H1 (cell line): ENCODE results near the gene PIK3C2G. TPM values are rescaled to one million over a fixed set of nuclear protein-coding genes. Genes with fewer than 3 reads are reported as not detected.

Experiments
- CTCF ChIA-PET: fragments of 300-600 bp; sonication (Branson Sonifier 250); formaldehyde crosslinking; loops from one replicate; lab custom pipeline; 2021; ENCODE audit not compliant: partially characterized antibody; lab: Charles Lee
- POLR2A ChIA-PET: fragments of 300-600 bp; sonication (Branson Sonifier 250); formaldehyde crosslinking; loops from one replicate; lab custom pipeline; 2021; ENCODE audit warnings: inconsistent platforms; ENCODE audit not compliant: partially characterized antibody; lab: Charles Lee
- DNase-seq, 2 experiments: peaks; one replicate each; pipeline versions ENCODE4 v3.0.0 to v3.0.0-alpha.2; 2010 to 2022; ENCODE audit warnings: low spot score in 2 of 2, low read depth in 1 of 2, mixed read lengths in 1 of 2
- FAIRE-seq: peaks from 2 replicates; lab custom pipeline; 2011; peaks lifted over from hg19 to GRCh38; lab: Jason Lieb, UNC
- H2AFZ ChIP-seq: 2 replicates; pipeline ENCODE4 v1.8.1; 2012; ENCODE audit warnings: low read length, inconsistent platforms
- H2AK5ac ChIP-seq: 2 replicates; pipeline ENCODE4 v1.6.1; 2013; ENCODE audit warnings: low read depth, low read length
- H2BK120ac ChIP-seq: replicated peaks from 2 replicates; pipeline ENCODE3; 2013; ENCODE audit warnings: low read depth, low read length, inconsistent platforms
- H2BK12ac ChIP-seq: 2 replicates; pipeline ENCODE4 v1.6.1; 2013; ENCODE audit warnings: low read depth, low read length
- H2BK15ac ChIP-seq: 2 replicates; pipeline ENCODE4 v1.6.1; 2013; ENCODE audit warnings: low read length
- H2BK20ac ChIP-seq: 2 replicates; pipeline ENCODE4 v1.6.1; 2013; ENCODE audit warnings: low read length
- H2BK5ac ChIP-seq: 2 replicates; pipeline ENCODE4 v1.6.1; 2013; ENCODE audit warnings: low read depth, low read length
- H3K14ac ChIP-seq: 2 replicates; pipeline ENCODE4 v1.6.1; 2013; ENCODE audit warnings: inconsistent platforms; ENCODE audit not compliant: insufficient read length
- H3K18ac ChIP-seq: 2 replicates; pipeline ENCODE4 v1.6.1; 2013; ENCODE audit warnings: low read length; ENCODE audit errors: extremely low read depth
- H3K23ac ChIP-seq: 2 replicates; pipeline ENCODE4 v1.6.1; 2013; ENCODE audit warnings: inconsistent platforms; ENCODE audit not compliant: insufficient read length
- H3K23me2 ChIP-seq: 2 replicates; pipeline ENCODE4 v1.6.1; 2013; ENCODE audit warnings: low read depth, low read length
- H3K27ac ChIP-seq: 2 replicates; pipeline ENCODE4 v1.6.1; 2011; ENCODE audit warnings: low read depth, low read length, inconsistent platforms
- H3K27me3 ChIP-seq, 4 experiments: replicated peaks in 1 of 4; 1 replicate in 1 of 4; 2 replicates in 3 of 4; pipeline versions ENCODE4 v1.6.1 to v1.8.1; 2011 to 2013; ENCODE audit warnings: low read length in 3 of 4, mild to moderate bottlenecking in 3 of 4, inconsistent platforms in 2 of 4, mixed read lengths in 2 of 4, moderate library complexity in 1 of 4; ENCODE audit not compliant: control insufficient read depth in 3 of 4, insufficient read depth in 3 of 4; ENCODE audit errors: extremely low read depth in 1 of 4
- H3K36me3 ChIP-seq, 4 experiments: 2 replicates each; pipeline versions ENCODE4 v1.6.1 to v1.8.1; 2011 to 2013; ENCODE audit warnings: mild to moderate bottlenecking in 4 of 4, low read length in 3 of 4, moderate library complexity in 2 of 4, control low read depth in 1 of 4, inconsistent platforms in 1 of 4; ENCODE audit not compliant: insufficient read depth in 4 of 4, control insufficient read depth in 2 of 4
- H3K4ac ChIP-seq: replicated peaks from 2 replicates; pipeline ENCODE3; 2013; ENCODE audit warnings: low read length, low read depth, mixed read lengths, inconsistent platforms; ENCODE audit not compliant: insufficient read length
- H3K4me1 ChIP-seq, 4 experiments: replicated peaks in 1 of 4; 1 replicate in 1 of 4; 2 replicates in 3 of 4; pipeline versions ENCODE4 v1.6.1 to v1.8.1; 2011 to 2013; ENCODE audit warnings: low read length in 3 of 4, inconsistent platforms in 2 of 4, mixed read lengths in 1 of 4; ENCODE audit not compliant: insufficient read depth in 4 of 4, control insufficient read depth in 3 of 4
- H3K4me2 ChIP-seq, 2 experiments: 2 replicates each; pipeline versions ENCODE4 v1.6.1 to v1.8.1; 2011 to 2013; ENCODE audit warnings: low read depth in 2 of 2, low read length in 2 of 2, control low read depth in 1 of 2, inconsistent platforms in 1 of 2, mild to moderate bottlenecking in 1 of 2; ENCODE audit not compliant: insufficient read depth in 1 of 2
- H3K4me3 ChIP-seq, 4 experiments: fragments of 200-600, 300-600 bp in 1 of 4; sonication (generic), shearing (Covaris generic), sonication (Bioruptor Twin) in 1 of 4; 2 replicates each; pipeline versions ENCODE4 v1.5.1 to v1.8.1; 2011 to 2016; ENCODE audit warnings: low read length in 4 of 4, low read depth in 3 of 4, control low read depth in 2 of 4, inconsistent platforms in 2 of 4, mild to moderate bottlenecking in 2 of 4, mixed read lengths in 1 of 4, moderate library complexity in 1 of 4; ENCODE audit not compliant: insufficient read depth in 2 of 4; ENCODE audit errors: extremely low read depth in 1 of 4
- H3K56ac ChIP-seq: replicated peaks from 2 replicates; pipeline ENCODE3; 2013; ENCODE audit warnings: low read depth, mild to moderate bottlenecking, mixed read lengths, low read length, inconsistent platforms; ENCODE audit not compliant: insufficient read length
- H3K79me1 ChIP-seq: 2 replicates; pipeline ENCODE4 v1.6.1; 2013; ENCODE audit warnings: low read depth, low read length, control low read depth
- H3K79me2 ChIP-seq, 2 experiments: 2 replicates each; pipeline versions ENCODE4 v1.6.1 to v1.8.1; 2012 to 2013; ENCODE audit warnings: low read length in 2 of 2, mild to moderate bottlenecking in 2 of 2, inconsistent platforms in 1 of 2; ENCODE audit not compliant: insufficient read depth in 2 of 2, control insufficient read depth in 1 of 2
- H3K9ac ChIP-seq, 4 experiments: replicated peaks in 1 of 4; 1 replicate in 1 of 4; 2 replicates in 3 of 4; pipeline versions ENCODE4 v1.6.1 to v1.8.1; 2011 to 2013; ENCODE audit warnings: low read depth in 3 of 4, low read length in 3 of 4, control low read depth in 2 of 4, mild to moderate bottlenecking in 2 of 4, moderate library complexity in 2 of 4, inconsistent platforms in 1 of 4; ENCODE audit errors: extremely low read depth in 1 of 4
- H3K9me3 ChIP-seq, 2 experiments: 2 replicates each; pipeline versions ENCODE4 v1.6.1 to v1.8.1; 2012 to 2013; ENCODE audit warnings: mild to moderate bottlenecking in 2 of 2, moderate library complexity in 2 of 2, control low read depth in 1 of 2, inconsistent platforms in 1 of 2, low read depth in 1 of 2, low read length in 1 of 2, mixed read lengths in 1 of 2; ENCODE audit not compliant: insufficient read depth in 2 of 2
- H4K20me1 ChIP-seq, 2 experiments: replicated peaks in 1 of 2; 2 replicates each; pipeline versions ENCODE3 to v1.8.1; 2011 to 2013; ENCODE audit warnings: inconsistent platforms in 2 of 2, low read length in 2 of 2, mild to moderate bottlenecking in 1 of 2; ENCODE audit not compliant: insufficient read depth in 2 of 2, control insufficient read depth in 1 of 2
- H4K5ac ChIP-seq: 2 replicates; pipeline ENCODE4 v1.6.1; 2013; ENCODE audit warnings: low read length, low read depth, mixed read lengths, inconsistent platforms; ENCODE audit not compliant: insufficient read length
- H4K8ac ChIP-seq: 2 replicates; pipeline ENCODE4 v1.8.0; 2013; ENCODE audit warnings: mild to moderate bottlenecking, moderate library complexity, low read length, inconsistent platforms; ENCODE audit not compliant: insufficient read depth; ENCODE audit errors: extremely low read depth
- H4K91ac ChIP-seq: replicated peaks from 2 replicates; pipeline ENCODE3; 2013; ENCODE audit warnings: low read length, mixed read lengths, inconsistent platforms; ENCODE audit not compliant: insufficient read length
- CTCF ChIP-seq, 3 experiments: IDR thresholded peaks; 1 replicate in 2 of 3; 2 replicates in 1 of 3; pipeline versions ENCODE4 v1.5.1 to v1.6.1; 2011; ENCODE audit warnings: low read length in 3 of 3, mild to moderate bottlenecking in 3 of 3, inconsistent platforms in 2 of 3, low read depth in 1 of 3, moderate library complexity in 1 of 3; ENCODE audit not compliant: insufficient read depth in 1 of 3; ENCODE audit errors: control extremely low read depth in 1 of 3
- RAD21 ChIP-seq, 2 experiments: IDR thresholded peaks in 1 of 2; conservative IDR thresholded peaks in 1 of 2; 2 replicates each; pipeline ENCODE4 v1.6.1; 2011; ENCODE audit warnings: low read depth in 2 of 2, low read length in 2 of 2, improper control_type of control experiment in 1 of 2, inconsistent platforms in 1 of 2, mild to moderate bottlenecking in 1 of 2, moderate library complexity in 1 of 2
- RBBP5 ChIP-seq: IDR thresholded peaks from 2 replicates; pipeline ENCODE4 v1.7.1; 2012; ENCODE audit warnings: low read depth, mild to moderate bottlenecking, inconsistent platforms, low read length, moderate library complexity, borderline replicate concordance
- WGBS, 2 experiments: shearing (Covaris generic) in 1 of 2; methylation state at CpG; one replicate each; pipeline versions ENCODE4 v1.1.6 to v1.1.7; 2013 to 2015; ENCODE audit warnings: low lambda C conversion rate in 2 of 2, mixed read lengths in 2 of 2, inconsistent platforms in 1 of 2, low coverage in 1 of 2, missing lambda C conversion rate in 1 of 2; ENCODE audit not compliant: insufficient replicate concordance in 2 of 2, insufficient coverage in 1 of 2, insufficient read length in 1 of 2; ENCODE audit errors: extremely low coverage in 1 of 2, missing lambda C conversion rate in 1 of 2; 5-methylcytosine and 5-hydroxymethylcytosine counted together
- polyA plus RNA-seq, 7 experiments: library from polyadenylated mRNA; depleted of rRNA in 3 of 7; stranded (reverse) in 5 of 7; unstranded in 2 of 7; fragments of >200 nt in 5 of 7; fragments of 200-250 nt in 2 of 7; gene quantifications; 1 replicate in 5 of 7; 2 replicates in 1 of 7; 4 replicates in 1 of 7; pipeline versions ENCODE4 v1.2.1 to v1.2.3, GENCODE V29; 2011 to 2013; ENCODE audit warnings: missing spikeins in 2 of 7, mixed read lengths in 2 of 7
- total RNA-seq: library from RNA; stranded (reverse); fragmentation: NEBNext Ultra II Directional; extraction: Animal tissue kit (Norgen Biotek cat#: 25700); gene quantifications from 2 replicates; pipeline ENCODE4 v1.2.1, GENCODE V29; 2021

Gene PIK3C2G
- total and polyA plus RNA-seq, 2 of the 8 experiments (the other 6 are each of a cell fraction or from before 2014, with no cell fraction given), result not detected

- Histone ChIP-seq H3K14ac (no peak overlapping the region), H2BK12ac (no peak overlapping the region), H2BK5ac (no peak overlapping the region), H3K4me1 (peaks cover 0 to 3% (median 0%) of the 10 kb centered on the region in 4 experiments; a peak in 1 of 7 replicates), H4K8ac (no peak overlapping the region), H3K56ac (no peak overlapping the region), H2AFZ (no peak overlapping the region), H3K27ac (no peak overlapping the region), H4K5ac (no peak overlapping the region), H3K4me2 (no peak overlapping the region), H3K9ac (no peak overlapping the region), H3K79me2 (no peaks in the 10 kb centered on the region), H2BK120ac (no peak overlapping the region), H2AK5ac (no peak overlapping the region), H3K18ac (no peak overlapping the region), H3K4ac (no peak overlapping the region), H4K91ac (no peak overlapping the region), H2BK20ac (no peak overlapping the region), H2BK15ac (no peak overlapping the region), H3K36me3 (no peaks in the 10 kb centered on the region), H3K4me3 (no peak overlapping the region), H3K23ac (no peak overlapping the region), H4K20me1 (no peaks in the 10 kb centered on the region), H3K27me3 (no peaks in the 10 kb centered on the region), H3K79me1 (no peaks in the 10 kb centered on the region), H3K9me3 (no peaks in the 10 kb centered on the region), H3K23me2 (no peaks in the 10 kb centered on the region)
- CTCF ChIA-PET, result interaction anchor here (0.6 kb wide), 3 partner anchors 143 to 544 kb away, joined by 3 to 6 read pairs (median 4); no protein-coding TSS in a partner anchor
- WGBS, 2 experiments, result 74% methylated on average over 2 of the region's 2 CpGs; no CpG with 5 or more reads in 1 of the 2 experiments
- FAIRE-seq, result no peak
- DNase-seq, result no peak
- no peak for TF ChIP-seq RBBP5
- peak in 2 of 3 experiments; percentile 49 to 51; a peak in 3 of 4 replicates for TF ChIP-seq CTCF (IDR thresholded peaks at IDR 0.05; ENCODE audit: control extremely low read depth in 1 of 3, insufficient read depth in 1 of 3, low read depth in 1 of 3, low read length in 3 of 3)
- peak; percentile 52 to 61 for TF ChIP-seq RAD21 (IDR thresholded peaks at IDR 0.05 in 1 of 2, conservative IDR thresholded peaks at IDR 0.05 in 1 of 2; ENCODE audit: low read depth in 2 of 2, low read length in 2 of 2)
- POLR2A ChIA-PET, result no interaction called here
Observed at GRCh38 chr12:18549598-18549997, 288.3 kb downstream of the PIK3C2G start.
